HEK293 (cell line): ENCODE results near the gene NPHP4.

Source experiments
- CTCF ChIA-PET: fragments of 350-600 bp; formaldehyde crosslinking; extraction: SDS; loops from one replicate; lab custom pipeline; 2021; ENCODE audit warnings: antibody characterized with exemption; lab: Yijun Ruan, JAX
- POLR2A ChIA-PET: fragments of 300-600 bp; formaldehyde crosslinking; extraction: SDS; loops from one replicate; lab custom pipeline; 2020; ENCODE audit warnings: antibody characterized with exemption, inconsistent platforms; lab: Yijun Ruan, JAX
- H3K27ac ChIP-seq: fragments of 200-500 bp; sonication (Bioruptor generic); 2 replicates; pipeline ENCODE4 v1.5.1; 2014; ENCODE audit warnings: low read depth, low read length, control low read depth, inconsistent platforms; ENCODE audit errors: extremely low read depth
- H3K36me3 ChIP-seq, 2 experiments: fragments of 200-500 bp in 1 of 2; sonication (Bioruptor generic) in 1 of 2; 1 replicate in 1 of 2; 2 replicates in 1 of 2; pipeline ENCODE4 v1.5.1; 2014 to 2017; ENCODE audit warnings: inconsistent platforms in 2 of 2, low read length in 2 of 2; ENCODE audit not compliant: control insufficient read depth in 2 of 2, insufficient read depth in 1 of 2
- H3K4me1 ChIP-seq: fragments of 200-500 bp; sonication (Bioruptor generic); 2 replicates; pipeline ENCODE4 v1.5.1; 2014; ENCODE audit warnings: mild to moderate bottlenecking, low read length, inconsistent platforms; ENCODE audit not compliant: control insufficient read depth, insufficient read depth
- H3K4me3 ChIP-seq: 2 replicates; pipeline ENCODE4 v1.5.1; 2011; ENCODE audit warnings: low read depth, mild to moderate bottlenecking, control low read depth, low read length, moderate library complexity
- H3K9me3 ChIP-seq: fragments of 200-500 bp; sonication (Bioruptor generic); 2 replicates; pipeline ENCODE4 v1.5.1; 2014; ENCODE audit warnings: low read depth, low read length, inconsistent platforms; ENCODE audit not compliant: control insufficient read depth, insufficient read depth
- CTCF ChIP-seq: fragments of 450-650 bp; formaldehyde crosslinking; IDR thresholded peaks from 2 replicates; pipeline ENCODE4 v1.5.1; 2016; ENCODE audit warnings: missing biosample characterization, missing genetic modification characterization
- GLIS2 ChIP-seq: fragments of 450-650 bp; formaldehyde crosslinking; IDR thresholded peaks from 2 replicates; pipeline ENCODE4 v1.5.1; 2016; ENCODE audit warnings: missing biosample characterization, missing genetic modification characterization
- HOXC10 ChIP-seq: sonication (generic); formaldehyde crosslinking; IDR thresholded peaks from 2 replicates; pipeline ENCODE4 v1.8.1; 2023; ENCODE audit warnings: mild to moderate bottlenecking, missing genetic modification reagents
- KLF8 ChIP-seq: fragments of 450-650 bp; formaldehyde crosslinking; IDR thresholded peaks from 2 replicates; pipeline ENCODE4 v1.5.1; 2016; ENCODE audit warnings: missing biosample characterization, missing genetic modification characterization
- SCRT2 ChIP-seq: fragments of 450-650 bp; formaldehyde crosslinking; IDR thresholded peaks from 2 replicates; pipeline ENCODE4 v1.5.1; 2016; ENCODE audit warnings: missing biosample characterization, missing genetic modification characterization
- WT1 ChIP-seq: fragments of 450-650 bp; formaldehyde crosslinking; IDR thresholded peaks from 2 replicates; pipeline ENCODE4 v1.5.1; 2016; ENCODE audit warnings: missing biosample characterization, missing genetic modification characterization
- ZNF157 ChIP-seq: fragments of 450-650 bp; formaldehyde crosslinking; IDR thresholded peaks from 2 replicates; pipeline ENCODE4 v1.5.1; 2016; ENCODE audit warnings: missing biosample characterization, missing genetic modification characterization
- ZNF248 ChIP-seq: fragments of 450-650 bp; formaldehyde crosslinking; IDR thresholded peaks from 2 replicates; pipeline ENCODE4 v1.5.1; 2017; ENCODE audit warnings: missing biosample characterization, missing genetic modification characterization
- ZNF335 ChIP-seq: fragments of 450-650 bp; formaldehyde crosslinking; conservative IDR thresholded peaks from 2 replicates; pipeline ENCODE4 v1.5.1; 2016; ENCODE audit warnings: missing biosample characterization, missing genetic modification characterization
- ZNF707 ChIP-seq: fragments of 450-650 bp; formaldehyde crosslinking; IDR thresholded peaks from 2 replicates; pipeline ENCODE4 v1.5.1; 2016; ENCODE audit warnings: missing biosample characterization, missing genetic modification characterization
- ZNF768 ChIP-seq: fragments of 450-650 bp; formaldehyde crosslinking; IDR thresholded peaks from 2 replicates; pipeline ENCODE4 v1.5.1; 2018; ENCODE audit warnings: missing biosample characterization, mild to moderate bottlenecking, missing genetic modification characterization
- TF ChIP-seq, protein P1 (sequence below): fragments of 450-650 bp; formaldehyde crosslinking; IDR thresholded peaks from 2 replicates; pipeline ENCODE4 v1.5.1; 2016; ENCODE audit warnings: missing biosample characterization, missing genetic modification characterization
- TF ChIP-seq, protein P2 (sequence below): fragments of 450-650 bp; formaldehyde crosslinking; conservative IDR thresholded peaks from 2 replicates; pipeline ENCODE4 v1.5.1; 2016; ENCODE audit warnings: low read depth, missing biosample characterization, missing genetic modification characterization

NPHP4 gene

DNA sequence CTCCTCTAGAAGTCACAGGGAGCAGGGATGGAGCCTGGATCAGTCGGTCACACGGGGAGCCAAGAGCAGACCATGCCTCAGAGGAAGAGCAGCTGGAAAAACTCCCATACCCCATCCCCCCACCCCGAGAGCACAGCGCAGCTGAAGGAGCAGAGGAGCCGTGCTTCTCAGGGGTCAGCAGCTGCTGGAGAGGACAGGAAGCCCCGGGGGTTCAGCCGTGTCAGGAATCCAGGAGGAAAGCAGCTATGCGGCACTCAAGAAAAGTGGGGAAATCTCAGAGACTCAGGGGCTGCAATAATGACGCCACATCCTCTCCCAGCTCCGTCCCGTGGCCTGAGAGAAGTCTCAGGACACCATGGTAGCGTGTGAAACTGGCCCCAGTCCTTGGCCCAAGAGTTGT is 102.3 kb downstream of the NPHP4 start:
- TF ChIP-seq HOXC10 (CRISPR knock-in tag) = no peak
- no peak for TF ChIP-seq ZNF248 (tag by site-specific recombination)
- TF ChIP-seq SCRT2 (tag by site-specific recombination) = no peak
- TF ChIP-seq KLF8 = no peak
- no peak for TF ChIP-seq ZNF707 (tag by site-specific recombination)
- TF ChIP-seq ZNF768 (tag by site-specific recombination) = no peak
- TF ChIP-seq ZNF335 (tag by site-specific recombination) = no peak
- H3K9me3 ChIP-seq = no peaks in the 10 kb centered on the region
- H3K4me3 ChIP-seq = no peak overlapping the region
- H3K27ac ChIP-seq = no peak overlapping the region
- H3K4me1 ChIP-seq = no peaks in the 10 kb centered on the region
- CTCF ChIA-PET = no interaction called here
- H3K36me3 ChIP-seq = peaks cover 0 to 42% of the 10 kb centered on the region in 2 experiments; a peak in 1 of 3 replicates
- POLR2A ChIA-PET = interaction anchor here (0.7 kb wide), 1 partner anchor 10 kb away, joined by 3 read pairs; no protein-coding TSS in a partner anchor

GRCh38 chr1:5889462-5889861 is 102.8 kb downstream of the NPHP4 start:
- TF ChIP-seq, protein P1, sequence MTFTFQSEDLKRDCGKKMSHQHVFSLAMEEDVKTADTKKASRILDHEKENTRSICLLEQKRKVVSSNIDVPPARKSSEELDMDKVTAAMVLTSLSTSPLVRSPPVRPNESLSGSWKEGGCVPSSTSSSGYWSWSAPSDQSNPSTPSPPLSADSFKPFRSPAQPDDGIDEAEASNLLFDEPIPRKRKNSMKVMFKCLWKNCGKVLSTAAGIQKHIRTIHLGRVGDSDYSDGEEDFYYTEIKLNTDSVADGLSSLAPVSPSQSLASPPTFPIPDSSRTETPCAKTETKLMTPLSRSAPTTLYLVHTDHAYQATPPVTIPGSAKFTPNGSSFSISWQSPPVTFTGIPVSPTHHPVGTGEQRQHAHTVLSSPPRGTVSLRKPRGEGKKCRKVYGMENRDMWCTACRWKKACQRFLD (tag by site-specific recombination) = no peak
- TF ChIP-seq WT1 (tag by site-specific recombination) (no peak), GLIS2 (0 out of 2 replicates have a peak, but pooled peaks have one; percentile 28)
- TF ChIP-seq, protein P2, sequence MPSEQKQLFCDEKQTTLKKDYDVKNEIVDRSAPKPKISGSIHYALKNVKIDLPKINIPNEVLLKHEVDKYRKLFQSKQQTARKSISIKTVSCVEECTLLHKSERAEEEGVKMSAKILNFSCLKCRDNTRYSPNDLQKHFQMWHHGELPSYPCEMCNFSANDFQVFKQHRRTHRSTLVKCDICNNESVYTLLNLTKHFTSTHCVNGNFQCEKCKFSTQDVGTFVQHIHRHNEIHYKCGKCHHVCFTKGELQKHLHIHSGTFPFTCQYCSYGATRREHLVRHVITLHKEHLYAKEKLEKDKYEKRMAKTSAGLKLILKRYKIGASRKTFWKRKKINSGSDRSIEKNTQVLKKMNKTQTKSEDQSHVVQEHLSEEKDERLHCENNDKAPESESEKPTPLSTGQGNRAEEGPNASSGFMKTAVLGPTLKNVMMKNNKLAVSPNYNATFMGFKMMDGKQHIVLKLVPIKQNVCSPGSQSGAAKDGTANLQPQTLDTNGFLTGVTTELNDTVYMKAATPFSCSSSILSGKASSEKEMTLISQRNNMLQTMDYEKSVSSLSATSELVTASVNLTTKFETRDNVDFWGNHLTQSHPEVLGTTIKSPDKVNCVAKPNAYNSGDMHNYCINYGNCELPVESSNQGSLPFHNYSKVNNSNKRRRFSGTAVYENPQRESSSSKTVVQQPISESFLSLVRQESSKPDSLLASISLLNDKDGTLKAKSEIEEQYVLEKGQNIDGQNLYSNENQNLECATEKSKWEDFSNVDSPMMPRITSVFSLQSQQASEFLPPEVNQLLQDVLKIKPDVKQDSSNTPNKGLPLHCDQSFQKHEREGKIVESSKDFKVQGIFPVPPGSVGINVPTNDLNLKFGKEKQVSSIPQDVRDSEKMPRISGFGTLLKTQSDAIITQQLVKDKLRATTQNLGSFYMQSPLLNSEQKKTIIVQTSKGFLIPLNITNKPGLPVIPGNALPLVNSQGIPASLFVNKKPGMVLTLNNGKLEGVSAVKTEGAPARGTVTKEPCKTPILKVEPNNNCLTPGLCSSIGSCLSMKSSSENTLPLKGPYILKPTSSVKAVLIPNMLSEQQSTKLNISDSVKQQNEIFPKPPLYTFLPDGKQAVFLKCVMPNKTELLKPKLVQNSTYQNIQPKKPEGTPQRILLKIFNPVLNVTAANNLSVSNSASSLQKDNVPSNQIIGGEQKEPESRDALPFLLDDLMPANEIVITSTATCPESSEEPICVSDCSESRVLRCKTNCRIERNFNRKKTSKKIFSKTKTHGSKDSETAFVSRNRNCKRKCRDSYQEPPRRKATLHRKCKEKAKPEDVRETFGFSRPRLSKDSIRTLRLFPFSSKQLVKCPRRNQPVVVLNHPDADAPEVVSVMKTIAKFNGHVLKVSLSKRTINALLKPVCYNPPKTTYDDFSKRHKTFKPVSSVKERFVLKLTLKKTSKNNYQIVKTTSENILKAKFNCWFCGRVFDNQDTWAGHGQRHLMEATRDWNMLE = no peak
- H3K4me1 ChIP-seq = no peaks in the 10 kb centered on the region
- POLR2A ChIA-PET = no interaction called here
- no peak overlapping the region for H3K4me3 ChIP-seq
- H3K9me3 ChIP-seq = no peaks in the 10 kb centered on the region
- no peak overlapping the region for H3K27ac ChIP-seq
- CTCF ChIA-PET = no interaction called here
- H3K36me3 ChIP-seq = peaks cover 0 to 42% of the 10 kb centered on the region in 2 experiments; a peak in 1 of 3 replicates

DNA sequence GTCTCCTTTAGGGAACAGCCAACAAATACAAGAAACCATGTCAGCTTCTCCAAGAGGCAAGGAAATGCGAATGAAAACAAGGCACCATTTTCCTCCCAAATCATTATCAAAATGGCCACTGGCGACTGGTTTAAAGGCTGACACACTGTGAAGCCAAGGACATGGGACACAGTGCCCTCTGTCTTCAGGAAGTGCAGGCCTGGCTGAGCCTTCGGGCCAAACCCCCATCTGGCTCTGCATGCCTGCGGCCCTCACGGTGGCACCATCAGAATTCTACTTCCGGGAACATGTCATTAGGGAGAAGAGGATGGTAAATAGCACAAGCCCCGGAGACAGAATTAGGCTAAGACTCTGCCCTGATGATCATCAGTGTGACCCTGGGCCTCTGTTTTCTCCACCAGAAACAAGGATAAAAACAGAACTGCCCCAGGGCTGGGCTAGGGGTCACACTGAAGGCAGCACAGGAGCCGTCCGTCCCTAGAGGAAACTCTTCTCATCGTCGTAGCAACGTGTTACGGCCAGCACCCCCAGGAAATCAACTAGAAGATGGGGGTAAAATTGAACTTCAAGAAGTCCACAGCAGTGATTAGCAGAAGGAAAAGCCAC is 103.5 kb downstream of the NPHP4 start:
- CTCF ChIA-PET = no interaction called here
- no peak overlapping the region for H3K27ac ChIP-seq
- H3K36me3 ChIP-seq = peaks cover 0 to 42% of the 10 kb centered on the region in 2 experiments; a peak in 1 of 3 replicates
- no peak overlapping the region for H3K4me3 ChIP-seq
- POLR2A ChIA-PET = no interaction called here
- TF ChIP-seq CTCF (tag by site-specific recombination) = peak; percentile 24; the same call in 1 of the 2 replicates
- no peak for TF ChIP-seq ZNF157
- H3K9me3 ChIP-seq = no peaks in the 10 kb centered on the region
- no peaks in the 10 kb centered on the region for H3K4me1 ChIP-seq
